HFFc6 (cell line): ENCODE results near the gene MCM8. TPM values are rescaled to one million over a fixed set of nuclear protein-coding genes. Genes with fewer than 3 reads are reported as not detected.
A peak's percentile ranks its signal among the peaks of the same experiment; 100 is the strongest.

Experiments used
- DNase-seq: peaks from one replicate; pipeline ENCODE4 v3.0.0-alpha.2; 2018
- H3K27ac Mint-ChIP-seq: 2 replicates; pipeline ENCODE4 v1.8.0; 2020; ENCODE audit warnings: mild to moderate bottlenecking, mixed read lengths
- H3K27me3 Mint-ChIP-seq: 2 replicates; pipeline ENCODE4 v1.8.0; 2021; ENCODE audit warnings: mild to moderate bottlenecking, moderate library complexity, mixed read lengths; ENCODE audit not compliant: insufficient read depth
- H3K36me3 Mint-ChIP-seq: 2 replicates; pipeline ENCODE4 v1.8.0; 2021; ENCODE audit warnings: low read depth, mixed read lengths
- H3K4me1 Mint-ChIP-seq: 2 replicates; pipeline ENCODE4 v1.8.0; 2020; ENCODE audit warnings: low read depth, mixed read lengths
- H3K4me3 Mint-ChIP-seq: 2 replicates; pipeline ENCODE4 v1.8.0; 2020; ENCODE audit warnings: mild to moderate bottlenecking, moderate library complexity, mixed read lengths
- H3K9me3 Mint-ChIP-seq: 2 replicates; pipeline ENCODE4 v1.8.0; 2020; ENCODE audit warnings: mild to moderate bottlenecking, mixed read lengths
- total RNA-seq, 6 experiments: library from RNA; stranded (reverse); fragmentation: NEBNext Ultra II Directional; extraction: Animal tissue kit (Norgen Biotek cat#: 25700); gene quantifications; 2 replicates in 1 of 6; 3 replicates in 5 of 6; pipeline ENCODE4 v1.2.3, GENCODE V29; 2021
- TF ChIP-seq, protein P1 (sequence below): fragments of 200-600 bp; sonication (generic); IDR thresholded peaks from 2 replicates; pipeline ENCODE4 v1.5.0; 2021; ENCODE audit warnings: antibody characterized with exemption, mild to moderate bottlenecking

The MCM8 gene
- total RNA-seq, 6 experiments from 2014 or later: 7.6 to 14.2 (median 13.8) TPM

DNA sequence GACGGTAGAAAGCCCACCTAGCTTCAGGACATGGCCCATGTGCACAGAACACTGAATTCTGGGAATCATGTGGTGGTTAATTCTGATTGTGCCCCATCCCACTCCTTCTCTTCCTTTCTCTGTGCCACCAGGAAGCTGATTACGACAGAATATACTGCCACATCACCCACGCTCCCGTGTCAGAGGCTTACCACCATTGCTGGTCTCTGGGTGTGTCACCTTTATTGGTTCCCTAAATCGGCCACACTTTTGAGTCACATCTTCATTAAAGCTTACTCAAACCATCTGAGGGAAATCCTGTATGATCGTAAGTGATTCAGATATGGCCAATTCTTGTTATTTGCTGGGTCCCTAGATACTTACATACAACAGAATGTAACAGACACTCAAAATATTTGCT is 3.2 kb upstream of the MCM8 start:
- Mint-ChIP-seq H3K9me3 (no peaks in the 10 kb centered on the region), H3K27ac (peak overlapping the region; percentile 21; the same call in 1 of the 2 replicates), H3K36me3 (peaks cover 32% of the 10 kb centered on the region), H3K4me1 (peaks cover 48% of the 10 kb centered on the region), H3K4me3 (no peak overlapping the region), H3K27me3 (no peaks in the 10 kb centered on the region)
- TF ChIP-seq, protein P1, sequence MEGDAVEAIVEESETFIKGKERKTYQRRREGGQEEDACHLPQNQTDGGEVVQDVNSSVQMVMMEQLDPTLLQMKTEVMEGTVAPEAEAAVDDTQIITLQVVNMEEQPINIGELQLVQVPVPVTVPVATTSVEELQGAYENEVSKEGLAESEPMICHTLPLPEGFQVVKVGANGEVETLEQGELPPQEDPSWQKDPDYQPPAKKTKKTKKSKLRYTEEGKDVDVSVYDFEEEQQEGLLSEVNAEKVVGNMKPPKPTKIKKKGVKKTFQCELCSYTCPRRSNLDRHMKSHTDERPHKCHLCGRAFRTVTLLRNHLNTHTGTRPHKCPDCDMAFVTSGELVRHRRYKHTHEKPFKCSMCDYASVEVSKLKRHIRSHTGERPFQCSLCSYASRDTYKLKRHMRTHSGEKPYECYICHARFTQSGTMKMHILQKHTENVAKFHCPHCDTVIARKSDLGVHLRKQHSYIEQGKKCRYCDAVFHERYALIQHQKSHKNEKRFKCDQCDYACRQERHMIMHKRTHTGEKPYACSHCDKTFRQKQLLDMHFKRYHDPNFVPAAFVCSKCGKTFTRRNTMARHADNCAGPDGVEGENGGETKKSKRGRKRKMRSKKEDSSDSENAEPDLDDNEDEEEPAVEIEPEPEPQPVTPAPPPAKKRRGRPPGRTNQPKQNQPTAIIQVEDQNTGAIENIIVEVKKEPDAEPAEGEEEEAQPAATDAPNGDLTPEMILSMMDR: no peak
- no peak for DNase-seq

DNA sequence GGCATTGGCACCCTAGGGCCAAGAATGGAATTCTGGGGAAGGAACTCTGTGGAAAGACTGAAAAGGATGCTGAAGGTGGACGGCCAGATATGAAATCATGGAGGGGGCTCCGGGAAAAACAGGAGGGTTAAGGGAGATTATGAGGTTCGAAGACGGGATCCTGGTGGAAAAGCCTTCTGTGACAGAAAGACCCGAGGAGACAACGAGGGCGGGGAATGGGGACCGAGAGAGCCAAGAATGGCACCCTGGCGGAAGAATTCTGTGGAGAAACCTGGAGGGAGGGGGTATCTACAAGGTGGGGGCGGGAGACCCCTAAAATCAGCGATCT is 545 bp upstream of the MCM8 start:
- Mint-ChIP-seq H3K27me3 (no peaks in the 10 kb centered on the region), H3K27ac (peak overlapping the region; percentile 86), H3K4me1 (peaks cover 48% of the 10 kb centered on the region), H3K36me3 (peaks cover 14% of the 10 kb centered on the region), H3K4me3 (peak overlapping the region; percentile 99), H3K9me3 (no peaks in the 10 kb centered on the region)
- DNase-seq: no peak
- TF ChIP-seq, protein P1: no peak

DNA sequence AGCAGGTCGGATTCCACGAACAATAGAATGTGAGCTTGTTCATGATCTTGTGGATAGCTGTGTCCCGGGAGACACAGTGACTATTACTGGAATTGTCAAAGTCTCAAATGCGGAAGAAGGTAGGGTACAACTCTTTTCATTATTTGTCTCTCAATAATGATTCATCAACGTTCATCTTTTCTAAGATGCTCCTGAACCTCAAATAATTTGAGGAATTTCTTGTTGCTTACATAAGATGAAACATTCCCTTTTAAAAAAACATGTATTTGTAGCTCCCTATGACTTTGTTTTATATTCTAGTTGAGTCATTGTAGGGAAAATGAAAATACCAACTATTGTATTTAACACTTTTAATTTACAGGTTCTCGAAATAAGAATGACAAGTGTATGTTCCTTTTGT is 17.0 kb downstream of the MCM8 start:
- TF ChIP-seq, protein P1: no peak
- Mint-ChIP-seq H3K4me1 (no peaks in the 10 kb centered on the region; the same call in 1 of the 2 replicates), H3K27me3 (no peaks in the 10 kb centered on the region; the same call in 1 of the 2 replicates), H3K4me3 (no peak overlapping the region), H3K27ac (no peak overlapping the region), H3K9me3 (no peaks in the 10 kb centered on the region), H3K36me3 (peaks cover 7% of the 10 kb centered on the region)
- no peak for DNase-seq

DNA sequence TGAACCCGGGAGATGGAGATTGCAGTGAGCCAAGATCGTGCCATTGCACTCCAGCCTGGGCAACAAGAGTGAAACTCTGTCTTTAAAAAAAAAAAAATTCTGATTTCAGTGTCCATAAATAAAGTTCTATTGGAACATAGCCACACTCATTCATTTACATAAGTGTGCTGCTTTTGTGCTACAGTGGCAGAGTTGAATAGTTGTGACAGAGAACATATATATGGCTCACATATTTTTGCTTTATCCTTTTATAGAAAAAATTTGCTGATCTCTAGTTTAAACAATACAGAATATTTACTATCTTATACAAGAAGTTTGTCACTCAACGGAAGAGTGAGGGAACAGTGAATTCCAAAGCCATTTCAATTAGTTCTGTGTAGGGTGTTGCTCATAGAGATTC is 18.0 kb downstream of the MCM8 start:
- TF ChIP-seq, protein P1: no peak
- DNase-seq: no peak
- Mint-ChIP-seq H3K9me3 (no peaks in the 10 kb centered on the region), H3K4me3 (no peak overlapping the region), H3K4me1 (0 out of 2 replicates have a peak, but pooled peaks cover 5% of the 10 kb centered on the region), H3K27me3 (no peaks in the 10 kb centered on the region; the same call in 1 of the 2 replicates), H3K36me3 (peaks cover 7% of the 10 kb centered on the region), H3K27ac (no peak overlapping the region)

DNA sequence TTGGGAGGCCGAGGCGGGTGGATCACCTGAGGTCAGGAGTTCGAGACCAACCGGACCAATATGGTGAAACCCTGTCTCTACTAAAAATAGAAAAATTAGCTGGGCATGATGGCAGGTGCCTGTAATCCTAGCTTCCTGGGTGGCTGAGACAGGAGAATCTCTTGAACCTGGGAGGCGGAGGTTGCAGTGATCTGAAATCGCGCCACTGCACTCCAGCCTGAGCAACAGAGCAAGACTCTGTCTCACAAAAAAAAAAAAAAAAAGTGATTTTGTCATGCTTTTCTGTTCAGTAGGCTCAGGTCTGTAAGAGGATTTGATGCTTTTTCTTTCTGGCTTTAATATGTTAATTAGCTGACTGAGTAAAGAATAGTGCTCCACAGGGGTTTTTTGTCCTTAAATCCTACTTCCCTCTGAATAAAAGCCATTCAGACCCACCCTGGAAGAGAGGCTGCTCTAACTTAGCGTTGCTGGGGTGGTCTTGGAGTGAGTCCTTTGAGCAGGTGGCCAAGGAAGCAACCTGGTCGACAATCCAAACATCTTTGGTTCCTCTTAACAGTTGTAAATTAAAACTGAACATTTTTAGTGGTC is 19.0 kb downstream of the MCM8 start:
- peaks cover 7% of the 10 kb centered on the region for H3K36me3 Mint-ChIP-seq
- DNase-seq: no peak
- H3K27me3 Mint-ChIP-seq: no peaks in the 10 kb centered on the region; the same call in 1 of the 2 replicates
- H3K4me3 Mint-ChIP-seq: no peak overlapping the region
- H3K9me3 Mint-ChIP-seq: no peaks in the 10 kb centered on the region
- TF ChIP-seq, protein P1: no peak
- H3K27ac Mint-ChIP-seq: no peak overlapping the region
- H3K4me1 Mint-ChIP-seq: 0 out of 2 replicates have a peak, but pooled peaks cover 5% of the 10 kb centered on the region
